DMS114 treated with DMSO at 0.1 percent for 48 hours (cell line): ENCODE measurements around the gene POU2F1.

Source experiments
- DNase-seq: peaks from one replicate; lab custom pipeline; 2025; ENCODE audit not compliant: unreplicated experiment; lab: John Stamatoyannopoulos, UW

Gene POU2F1

GRCh38 chr1:167438171-167439138, 217.8 kb downstream of the POU2F1 start:
- no peak for DNase-seq

GRCh38 chr1:167439301-167439988, 218.8 kb downstream of the POU2F1 start:
- peak; percentile 48 for DNase-seq

DNA sequence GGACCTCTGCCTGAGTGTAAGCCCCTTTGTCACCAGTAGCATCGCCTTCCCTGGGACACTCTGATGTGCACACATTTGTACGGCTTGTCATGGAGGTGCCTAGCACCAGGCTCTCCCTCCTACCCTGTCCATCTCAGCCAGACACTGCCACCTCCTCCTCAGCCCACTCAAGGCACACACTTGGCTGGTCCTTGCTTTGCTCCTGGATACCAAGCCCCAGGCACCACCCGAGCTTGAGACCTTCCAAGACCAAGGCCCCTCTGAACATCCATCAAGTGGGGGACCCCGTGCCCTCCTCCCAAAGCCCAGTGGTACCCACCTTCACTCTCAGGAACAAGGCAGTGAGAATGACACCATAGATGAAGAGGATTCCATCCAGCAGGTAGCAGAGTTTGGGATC, 219.7 kb downstream of the POU2F1 start:
- no peak for DNase-seq

DNA sequence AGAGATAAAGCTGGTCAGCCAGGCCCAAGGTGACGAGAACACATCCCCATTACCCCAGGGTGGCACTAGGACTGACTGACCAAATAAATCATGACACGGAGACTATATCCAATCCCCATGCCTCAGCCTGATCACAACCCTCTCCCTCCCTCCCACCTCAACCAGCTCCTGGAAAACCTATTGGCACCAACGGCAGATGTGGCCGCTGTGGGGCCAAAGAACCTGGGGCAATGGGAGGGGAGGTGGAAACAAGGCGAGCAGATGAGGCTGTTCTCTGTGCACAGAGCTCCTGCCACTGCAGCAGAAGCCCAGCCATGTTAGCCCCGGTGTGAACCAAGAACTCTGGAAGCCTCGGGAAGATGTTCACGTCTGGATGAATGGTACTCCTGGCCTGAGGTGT, 220.1 kb downstream of the POU2F1 start:
- no peak for DNase-seq

- no peak for DNase-seq
Measured at GRCh38 chr1:167441222-167441621, 220.5 kb downstream of the POU2F1 start.

DNA sequence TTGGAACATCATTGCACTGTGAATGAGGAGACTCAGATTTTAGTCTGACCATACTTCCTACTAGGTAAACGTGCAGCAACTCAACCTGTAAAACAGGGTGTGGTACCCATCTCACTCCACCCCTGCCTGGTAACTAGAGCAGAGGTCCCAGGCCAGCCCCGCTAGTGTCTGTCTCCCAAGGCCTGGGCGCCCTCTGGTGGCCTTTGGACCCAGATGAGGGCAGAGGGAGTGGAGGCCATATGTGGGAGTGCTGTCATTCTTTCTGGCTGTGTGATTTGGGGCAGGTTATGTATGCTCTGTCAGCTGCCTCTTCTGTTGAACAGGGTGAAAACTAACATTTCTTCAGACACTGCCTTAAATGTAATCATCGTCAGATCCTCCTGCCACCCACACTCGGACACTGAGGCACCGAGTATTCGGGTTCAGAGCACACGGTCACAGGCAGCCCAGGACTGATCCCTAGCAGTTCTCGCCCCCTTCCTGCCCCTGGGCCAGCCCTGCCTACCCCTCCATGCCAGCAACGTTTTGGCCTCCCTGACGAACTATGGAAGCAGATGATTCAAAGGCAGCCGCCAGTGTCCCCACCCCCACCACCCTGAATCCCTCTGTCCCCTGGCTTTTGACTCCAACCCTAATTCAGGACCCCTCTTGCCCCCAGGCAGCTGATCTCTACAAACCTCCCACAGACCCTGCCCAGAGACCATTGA, 221.6 kb downstream of the POU2F1 start:
- peak; percentile 48 for DNase-seq

DNA sequence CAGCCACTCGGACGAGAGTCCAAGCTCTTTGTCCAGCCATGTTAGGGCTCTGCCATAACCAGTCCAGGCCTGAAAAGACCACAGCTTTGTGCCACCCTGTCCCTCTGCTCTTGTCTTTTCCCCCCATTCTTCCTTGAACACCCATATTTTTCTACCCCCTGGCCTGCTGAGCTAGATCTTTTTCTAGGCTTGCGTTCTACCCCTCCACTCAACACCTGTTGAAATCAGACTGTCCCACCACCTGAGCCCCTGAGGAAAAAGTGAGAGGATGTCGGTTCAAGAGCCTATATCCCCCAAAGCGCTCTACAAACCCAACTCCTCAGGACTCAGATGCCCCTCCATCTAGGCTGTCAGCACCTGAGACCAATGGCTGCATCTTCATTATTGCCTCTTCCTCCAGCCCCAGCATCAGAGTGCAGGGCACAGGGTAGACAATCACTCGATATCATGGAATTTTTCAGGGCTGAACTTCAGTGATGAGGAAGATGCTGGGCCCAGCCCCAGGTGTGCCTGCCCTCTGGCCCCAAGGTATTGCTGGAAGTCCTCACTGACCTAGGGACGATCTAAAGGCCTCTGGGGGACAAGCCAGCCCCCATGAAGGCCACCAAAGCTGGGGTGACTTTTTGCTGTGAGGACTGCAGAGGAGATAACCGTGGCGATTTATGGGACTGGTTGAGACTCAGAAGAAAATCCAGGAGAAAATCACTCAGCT, 222.3 kb downstream of the POU2F1 start:
- no peak for DNase-seq

GRCh38 chr1:167443757-167444156, 223.1 kb downstream of the POU2F1 start:
- no peak for DNase-seq

DNA sequence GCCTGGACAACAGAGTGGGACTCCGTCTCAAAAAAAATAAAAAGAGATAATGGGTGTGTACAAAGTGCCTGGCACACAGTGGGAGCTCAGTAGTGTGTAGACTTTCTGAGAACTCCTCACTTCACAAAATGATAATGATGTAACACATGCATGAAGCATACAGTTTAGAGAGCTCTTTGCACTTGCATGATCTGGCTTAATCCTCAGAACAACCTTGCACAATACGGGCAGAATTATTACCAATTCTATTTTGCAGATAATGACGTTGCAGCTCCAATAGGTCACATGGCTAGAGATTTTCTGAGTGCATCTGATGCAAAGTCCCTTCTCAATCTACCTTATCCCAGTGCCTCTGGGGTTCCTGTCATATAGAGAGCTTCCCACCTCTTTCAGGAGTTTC, 226.3 kb downstream of the POU2F1 start:
- no peak for DNase-seq

DNA sequence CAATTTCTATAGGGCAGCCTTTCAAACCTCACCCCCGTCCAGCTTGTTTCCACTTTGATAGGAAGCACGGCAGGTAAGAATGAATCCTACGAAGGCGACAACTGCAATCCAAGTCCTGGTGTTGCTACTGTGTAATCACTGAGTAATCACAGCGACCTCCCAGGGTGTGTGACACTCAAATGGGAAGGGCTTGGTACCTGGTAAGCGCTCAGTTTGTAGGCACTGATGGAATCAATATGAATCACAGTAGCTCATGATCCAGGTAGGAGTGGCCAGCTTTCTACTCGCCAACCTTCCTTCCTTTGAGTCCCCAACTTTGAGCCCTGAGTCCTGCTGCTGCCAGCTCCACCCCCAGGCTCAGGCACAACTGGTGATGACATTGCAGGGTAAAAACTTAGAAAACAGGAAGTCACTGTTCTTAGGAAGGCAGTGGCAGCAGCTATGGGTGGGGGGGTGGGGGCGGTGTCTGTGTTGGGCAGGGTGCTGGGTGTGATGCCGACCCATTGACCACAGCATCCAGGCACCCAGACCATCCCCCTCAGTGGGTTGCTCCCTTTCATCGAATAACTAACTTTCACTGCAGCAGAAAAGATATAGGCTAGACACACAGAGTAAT, 226.9 kb downstream of the POU2F1 start:
- DNase-seq: no peak

- no peak for DNase-seq
Measured at GRCh38 chr1:167450843-167451242, 230.2 kb downstream of the POU2F1 start.

DNA sequence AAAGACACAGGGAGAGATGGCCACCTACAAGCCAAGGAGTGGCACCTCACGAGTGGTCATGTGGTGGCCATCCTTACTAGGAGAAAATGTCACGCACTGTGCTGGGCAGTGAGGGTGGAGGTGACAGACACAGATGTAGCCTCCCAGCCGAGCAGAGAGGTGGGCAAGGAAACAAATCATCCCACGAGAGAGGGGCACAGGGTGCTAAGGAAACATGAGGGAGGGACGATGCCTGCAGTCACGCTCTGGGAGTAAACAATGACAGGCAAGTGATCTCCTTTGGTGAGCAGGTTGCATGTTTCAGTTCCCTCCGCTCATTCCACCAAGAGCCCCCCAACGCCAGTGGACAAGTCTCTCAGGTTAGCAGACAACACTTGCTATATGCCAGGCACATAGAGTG, 231.8 kb downstream of the POU2F1 start:
- DNase-seq: no peak

GRCh38 chr1:167453123-167453522, 232.4 kb downstream of the POU2F1 start:
- DNase-seq: no peak

GRCh38 chr1:167454304-167454893, 233.7 kb downstream of the POU2F1 start:
- DNase-seq: no peak

DNA sequence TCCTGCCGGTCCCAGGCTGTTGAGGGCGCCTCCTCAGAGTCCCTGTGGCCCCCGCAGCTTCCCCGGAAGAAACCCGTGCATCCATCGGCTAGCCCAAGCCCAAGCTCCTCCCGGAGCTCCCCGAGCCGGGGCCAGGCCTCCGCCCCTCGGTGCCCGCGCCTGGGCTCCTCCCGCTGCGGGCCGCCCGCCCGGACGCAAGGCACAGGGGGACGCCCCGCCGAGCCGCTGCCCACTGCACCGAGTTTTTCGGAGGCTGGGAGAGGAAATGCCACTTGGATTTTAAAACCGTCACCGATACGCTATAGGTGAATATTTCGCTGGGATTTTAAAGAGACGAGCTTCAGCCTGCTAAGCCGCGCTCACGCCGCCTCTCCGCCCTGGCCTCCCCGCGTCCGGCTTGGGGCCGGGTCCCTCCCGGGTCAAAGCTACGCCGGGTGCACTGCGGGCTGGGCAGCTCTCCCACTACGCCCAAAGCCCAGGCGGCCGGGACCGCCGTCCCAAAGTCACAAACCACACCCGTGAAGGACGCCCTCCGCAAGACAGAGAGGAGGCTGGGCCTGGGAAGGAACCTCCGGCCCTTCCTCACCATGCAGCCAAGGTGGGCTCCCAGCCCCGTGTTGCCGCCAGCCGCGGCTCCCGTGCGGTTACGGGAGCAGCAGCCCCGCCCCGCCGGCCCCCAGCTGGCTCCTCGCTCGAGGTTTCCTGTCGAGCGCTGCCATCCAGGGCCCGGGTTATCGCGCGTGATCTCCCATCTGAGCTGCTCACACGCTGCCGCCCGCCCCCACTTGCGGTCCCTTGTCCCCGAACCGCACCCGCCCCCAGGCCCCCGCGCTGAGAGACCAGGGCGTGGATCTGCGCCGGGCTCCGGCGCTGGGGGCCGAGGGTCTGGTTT, 234.5 kb downstream of the POU2F1 start:
- peak; percentile 14 for DNase-seq

GRCh38 chr1:167455786-167456446, 235.2 kb downstream of the POU2F1 start:
- no peak for DNase-seq

DNA sequence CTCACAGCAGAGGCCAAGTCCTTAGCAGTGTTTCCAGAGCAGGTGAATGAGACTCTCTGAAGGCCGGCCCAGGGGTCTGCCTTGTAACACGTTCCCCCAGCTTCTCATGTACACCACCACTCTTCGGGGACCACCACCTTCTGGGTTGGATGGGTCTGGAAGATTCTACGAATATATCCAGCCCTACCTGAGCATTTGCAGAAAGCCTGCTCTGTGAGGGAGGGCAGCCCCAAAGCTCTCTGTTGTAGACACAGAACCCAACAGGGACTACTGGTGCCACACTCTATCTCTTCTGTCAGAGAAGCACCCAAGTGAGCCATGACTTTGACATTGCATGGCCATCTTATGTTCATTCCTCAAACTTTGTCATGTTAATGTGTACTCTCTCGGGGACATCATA, 235.8 kb downstream of the POU2F1 start:
- DNase-seq: no peak

DNA sequence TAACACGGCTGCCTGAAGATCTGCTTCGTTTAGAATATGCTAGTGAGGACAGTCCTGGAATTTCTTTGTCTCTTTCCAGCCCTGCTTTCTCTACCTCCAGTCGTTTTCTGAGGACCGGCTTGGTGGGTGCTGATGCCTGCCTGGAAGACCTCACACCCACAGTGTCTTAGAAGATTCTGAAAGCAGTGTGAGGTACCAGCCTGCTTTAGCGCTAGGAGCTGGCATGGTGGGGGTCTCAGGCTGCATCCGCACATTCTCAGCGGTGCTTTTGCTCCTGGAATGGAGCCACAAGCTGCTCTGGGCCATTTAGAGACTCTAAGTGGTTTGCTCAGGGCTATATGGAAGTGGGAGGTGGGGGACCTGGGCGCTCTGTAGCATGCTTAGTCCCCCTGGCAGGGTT, 236.2 kb downstream of the POU2F1 start:
- DNase-seq: no peak
